Activated CD4-positive, alpha-beta T cell treated with anti-CD3 and anti-CD28 coated beads, Interleukin-10, Interleukin-2, amounts not matched to agents 100 ng/mL and 50 ng/mL, durations not matched to agents 16 hours and 8 hours (primary cell): ENCODE results near the gene TMEM238L.
A peak's percentile ranks its signal among the peaks of the same experiment; 100 is the strongest.
"Not testable (repeated sequence)": the region's sequence is repeated elsewhere in the genome, so short reads cannot be mapped to it uniquely, and the experiment has no call there.

ENCODE experiments used
- DNase-seq: peaks from one replicate; pipeline ENCODE4 v3.0.0-alpha.2; 2020

TMEM238L gene, protein sequence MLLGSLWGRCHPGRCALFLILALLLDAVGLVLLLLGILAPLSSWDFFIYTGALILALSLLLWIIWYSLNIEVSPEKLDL

DNA sequence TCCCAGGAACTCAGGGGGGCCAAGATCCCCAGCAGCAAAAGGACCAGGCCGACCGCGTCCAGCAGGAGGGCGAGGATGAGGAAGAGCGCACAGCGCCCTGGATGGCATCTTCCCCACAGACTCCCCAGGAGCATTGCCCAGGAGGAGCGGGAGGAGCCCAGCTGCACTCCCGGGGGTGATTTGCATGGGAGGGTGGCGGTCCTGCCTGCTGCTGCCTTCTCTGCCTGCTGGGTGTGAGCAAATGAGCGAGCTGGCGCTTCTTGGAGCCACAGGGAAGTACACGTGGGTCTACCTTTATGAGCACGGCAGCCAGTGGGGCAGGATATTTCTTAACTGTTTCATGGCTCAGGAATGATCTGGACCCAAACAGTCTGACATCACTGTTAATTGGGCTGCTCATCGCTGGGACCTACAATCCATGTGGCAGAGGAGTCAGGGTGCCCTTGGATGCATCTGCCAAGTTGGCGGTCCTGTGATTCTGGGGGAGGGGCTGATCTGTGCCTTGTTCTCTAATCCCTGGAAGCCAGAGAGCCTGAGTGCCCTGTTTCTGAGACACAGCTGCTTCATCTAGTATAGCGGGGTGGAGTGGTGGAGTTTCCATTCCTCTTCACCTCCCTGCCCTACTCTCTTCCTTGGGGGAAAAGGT, at the start of gene TMEM238L:
TMEM238L (minus strand) TSS at position 270 of the 646 bp plus-strand sequence; CDS start at position 134, 136 bp downstream.
- DNase-seq, result no peak

DNA sequence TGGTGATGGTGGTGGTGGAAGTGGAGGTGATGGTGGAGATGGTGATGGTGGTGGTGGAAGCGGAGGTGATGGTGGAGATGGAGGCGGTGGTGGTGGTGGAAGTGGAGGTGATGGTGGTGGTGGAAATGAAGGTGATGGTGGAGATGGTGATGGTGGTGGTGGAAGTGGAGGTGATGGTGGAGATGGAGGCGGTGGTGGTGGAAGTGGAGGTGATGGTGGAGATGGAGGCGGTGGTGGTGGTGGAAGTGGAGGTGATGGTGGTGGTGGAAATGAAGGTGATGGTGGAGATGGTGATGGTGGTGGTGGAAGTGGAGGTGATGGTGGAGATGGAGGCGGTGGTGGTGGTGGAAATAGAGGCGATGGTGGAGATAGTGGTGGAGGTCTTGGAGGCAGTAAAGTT, 42.7 kb upstream of the TMEM238L start:
- not testable (repeated sequence) for DNase-seq

DNA sequence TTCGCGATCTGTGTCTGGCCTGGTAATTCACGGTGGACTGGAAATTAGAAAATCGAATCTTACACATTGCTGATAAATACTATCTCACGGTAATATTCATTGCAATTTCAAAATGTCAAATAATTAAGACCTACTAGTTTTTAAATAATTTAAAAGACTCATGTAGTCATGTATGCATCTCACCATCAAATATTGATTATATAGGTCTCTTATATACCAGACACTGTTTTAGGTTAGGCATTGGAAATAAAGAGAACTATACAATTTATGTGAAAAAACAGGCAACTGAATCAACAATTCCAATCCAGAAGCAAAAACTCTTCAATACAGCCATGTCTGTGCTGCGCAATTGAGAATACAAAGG, 41.5 kb upstream of the TMEM238L start:
- no peak for DNase-seq

DNA sequence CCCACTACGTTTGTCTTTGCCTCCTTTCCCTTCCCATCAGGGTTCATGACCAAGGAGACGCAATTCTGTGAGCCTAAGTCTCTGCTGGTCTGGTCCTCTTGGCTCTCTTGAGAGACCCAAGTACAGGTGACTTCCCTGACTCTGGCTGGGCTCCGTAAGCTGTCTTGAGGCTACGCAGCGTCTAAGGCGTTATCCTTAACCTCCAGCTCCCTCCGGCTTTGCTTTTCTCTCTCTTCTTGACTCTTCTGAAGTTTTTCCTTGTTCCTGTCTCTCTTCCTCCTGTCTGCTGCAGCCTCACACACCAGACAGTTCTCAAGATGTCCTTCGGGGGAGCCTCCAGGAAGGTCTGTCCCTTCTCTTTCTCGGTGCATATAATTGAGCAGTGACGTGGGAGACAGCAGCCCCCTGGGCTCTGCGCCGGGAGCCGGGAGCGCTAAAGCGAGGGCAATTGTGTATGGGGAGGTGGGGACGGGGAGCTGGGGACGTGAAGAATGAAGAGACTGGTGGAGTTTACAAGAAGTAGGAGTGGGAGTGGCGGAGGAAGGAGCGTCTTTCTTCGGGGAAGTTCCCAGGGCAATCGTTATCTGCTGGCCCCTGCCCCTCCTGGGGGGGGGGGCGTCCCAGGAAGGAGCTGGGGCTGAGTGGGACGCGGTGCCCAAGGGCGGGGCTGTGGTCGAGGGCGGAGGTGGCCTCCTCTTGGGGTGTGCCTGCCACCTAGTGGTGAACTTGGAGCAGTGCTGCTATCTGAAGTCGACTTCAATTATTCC, 40.9 kb upstream of the TMEM238L start:
- DNase-seq, result peak; percentile 77

DNA sequence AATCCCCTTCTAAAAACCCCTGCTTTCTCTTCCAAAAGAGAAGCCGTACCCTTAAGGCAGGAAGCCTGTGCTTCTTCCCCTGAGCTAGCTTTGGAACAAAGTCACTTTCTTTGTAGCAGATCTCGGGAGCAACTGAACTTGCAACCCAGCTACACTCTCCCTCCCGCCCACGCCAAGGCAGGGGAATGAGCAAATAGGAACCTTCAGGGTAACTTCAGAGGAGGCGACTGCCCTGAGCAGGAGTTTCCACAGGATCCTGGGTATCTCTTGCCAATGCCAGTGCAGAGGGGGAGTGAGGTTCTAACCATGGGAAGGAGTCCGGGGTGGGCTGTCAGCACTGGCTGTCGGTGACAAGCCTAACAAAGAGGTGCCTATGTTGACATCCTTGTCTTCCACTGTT, 39.9 kb upstream of the TMEM238L start:
- no peak for DNase-seq

DNA sequence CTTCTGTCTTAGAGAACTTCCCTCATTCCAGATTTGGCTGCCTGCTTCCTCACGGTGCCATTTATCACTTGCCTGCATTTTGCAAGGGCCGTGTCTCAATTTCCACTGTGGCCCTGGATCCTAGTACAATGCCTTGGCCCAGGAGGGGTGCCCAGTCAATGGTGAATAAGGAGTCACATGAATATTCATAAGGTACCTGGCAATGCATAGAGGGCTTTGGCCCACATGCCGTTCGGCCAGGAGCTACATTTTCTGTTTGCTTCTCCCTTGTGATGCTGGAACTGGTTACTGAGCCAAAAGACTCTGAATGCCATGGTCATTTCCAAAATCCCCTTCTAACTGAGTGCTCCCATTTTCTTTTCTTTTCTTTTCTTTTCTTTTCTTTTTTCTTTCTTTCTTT, 38.8 kb upstream of the TMEM238L start:
- DNase-seq, result no peak

DNA sequence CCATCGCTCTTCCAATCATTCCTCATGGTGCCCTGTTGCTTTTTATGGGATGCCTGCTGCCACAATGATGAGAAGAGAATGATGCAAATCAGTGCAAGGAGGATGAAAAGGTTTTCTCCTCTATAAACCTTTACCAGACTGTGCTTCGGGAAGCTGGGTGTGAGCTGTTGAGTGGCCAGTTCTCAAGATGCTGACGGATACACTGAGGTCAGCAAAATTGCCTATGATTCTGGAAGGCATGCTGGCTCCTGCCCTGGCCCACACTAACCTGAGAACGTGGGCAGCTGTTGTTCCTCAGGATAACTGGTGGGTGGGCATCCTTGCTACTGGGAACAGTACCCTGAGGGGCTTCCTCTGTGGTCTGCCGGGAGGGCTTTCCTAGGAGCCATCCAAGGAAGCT, 34.8 kb upstream of the TMEM238L start:
- no peak for DNase-seq

DNA sequence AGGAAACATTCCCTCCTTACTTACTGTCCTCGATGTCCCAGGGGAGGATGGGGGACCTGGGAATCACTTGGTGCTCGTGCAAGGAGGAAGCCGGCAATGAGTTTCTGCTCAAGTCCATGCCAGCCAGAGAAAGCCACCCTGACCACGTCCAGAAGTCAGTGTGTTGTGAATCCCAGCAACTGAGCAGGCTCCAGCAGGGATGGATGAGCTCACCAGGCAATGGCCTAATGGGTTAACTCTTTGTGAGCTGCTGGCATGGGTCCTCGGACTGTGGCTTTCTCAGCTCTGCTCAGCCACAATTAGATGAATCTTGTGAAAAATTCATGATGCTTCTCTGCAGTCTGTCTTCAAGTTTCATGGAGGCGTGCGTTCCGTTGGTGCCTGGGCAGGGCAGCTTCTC, 34.0 kb upstream of the TMEM238L start, which contains the start of gene PIRT:
PIRT (minus strand) TSS at position 167 of the 400 bp plus-strand sequence. CDS start 12,442 bp downstream, outside the sequence.
- DNase-seq, result no peak

DNA sequence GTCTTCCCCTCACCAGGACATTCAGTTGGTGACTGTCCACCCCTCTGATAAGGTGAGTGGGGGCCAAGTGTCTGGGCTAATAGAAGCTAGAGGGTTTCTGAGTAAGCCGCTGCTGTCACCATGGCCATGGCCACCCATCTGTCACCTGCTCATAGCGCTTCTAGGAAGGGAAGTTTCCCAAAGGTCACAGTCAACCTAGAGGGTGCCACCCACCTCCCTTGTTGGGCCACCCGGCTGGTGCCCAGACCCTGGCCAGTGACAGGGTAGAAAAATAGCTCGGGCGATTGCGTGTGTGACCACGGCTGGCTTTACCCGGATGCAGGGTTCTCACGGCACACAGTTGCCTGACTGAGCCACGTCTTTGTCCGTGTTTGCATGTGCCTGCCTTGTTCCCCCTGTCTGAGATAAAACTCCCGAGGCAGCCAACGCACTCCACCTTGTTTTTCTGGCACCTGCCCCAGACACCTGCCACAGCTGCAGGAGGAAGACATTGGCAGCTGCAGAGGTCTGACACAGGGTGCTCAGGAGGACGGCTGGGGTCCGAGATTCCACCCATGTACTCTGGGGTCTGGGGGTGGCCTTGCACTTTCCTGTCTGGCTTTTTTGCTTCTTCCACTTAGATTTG, 33.2 kb upstream of the TMEM238L start:
- no peak for DNase-seq

DNA sequence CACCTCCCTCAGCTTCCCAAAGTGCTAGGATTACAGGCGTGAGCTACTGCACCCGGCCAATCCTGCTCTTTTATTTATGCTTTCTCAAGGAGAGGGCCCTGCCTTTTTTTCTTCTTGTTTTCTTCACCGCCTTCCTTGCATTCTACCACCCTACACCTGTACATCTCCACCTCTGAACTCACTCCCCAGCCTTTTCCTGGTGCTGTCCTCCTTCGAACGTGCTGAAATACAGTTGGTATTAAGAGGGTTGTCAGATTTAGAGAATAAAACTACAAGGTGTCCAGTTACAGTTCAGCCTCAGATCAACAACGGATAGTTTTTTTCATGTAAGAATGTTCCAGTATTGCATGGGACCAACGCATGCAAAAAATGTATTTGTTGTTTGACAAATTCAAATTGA, 32.2 kb upstream of the TMEM238L start:
- no peak for DNase-seq

DNA sequence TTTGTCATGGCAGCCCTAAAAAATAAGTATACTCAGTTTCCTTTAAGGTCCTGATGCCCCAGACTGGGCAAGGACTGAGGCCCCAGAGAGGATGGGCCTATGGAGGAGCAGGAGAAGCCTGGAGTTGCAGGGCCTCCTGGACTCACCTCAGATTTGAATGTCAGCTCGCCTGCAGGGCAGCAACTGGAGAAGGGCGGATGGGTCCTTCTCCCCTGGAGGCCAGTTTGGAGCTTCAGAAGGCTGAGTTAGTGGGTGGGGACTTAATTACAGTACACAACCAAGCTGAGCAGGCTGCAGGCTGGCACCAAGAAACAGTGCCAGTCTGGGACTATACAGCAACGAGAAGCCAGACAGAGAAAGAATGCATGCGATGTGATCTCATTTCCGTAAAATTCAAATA, 27.8 kb upstream of the TMEM238L start:
- no peak for DNase-seq

DNA sequence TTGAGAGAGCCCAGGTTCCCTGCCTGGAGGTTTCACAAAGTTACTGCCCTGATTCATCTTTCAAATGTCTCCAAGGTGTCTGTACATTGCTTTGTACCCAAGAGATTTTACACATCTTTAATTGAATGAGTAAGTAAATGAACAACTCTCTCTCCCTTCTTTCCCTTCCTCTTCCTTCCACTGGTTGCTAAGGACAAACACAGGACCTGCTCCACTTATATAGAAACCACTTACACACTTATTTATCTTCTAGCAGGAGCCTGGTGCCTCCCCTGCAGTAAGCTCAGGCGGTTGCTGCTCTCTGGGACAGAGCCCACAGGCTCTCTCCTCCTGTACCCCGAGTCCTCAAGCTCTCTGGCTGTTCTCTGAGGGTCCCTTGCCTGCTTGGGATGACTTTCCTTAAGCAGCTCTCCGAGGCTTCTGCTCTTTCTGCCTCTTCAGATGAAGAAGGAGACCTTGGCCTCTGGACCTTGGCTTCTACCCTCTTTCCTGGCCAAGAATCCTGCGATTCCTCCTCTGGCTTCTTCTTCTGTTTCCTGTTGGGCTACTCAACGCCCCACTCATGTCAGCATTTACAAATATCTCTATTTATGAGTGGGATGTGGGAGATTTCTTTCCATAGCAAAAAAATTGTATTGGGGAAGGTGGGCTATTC, 24.1 kb upstream of the TMEM238L start:
- no peak for DNase-seq

DNA sequence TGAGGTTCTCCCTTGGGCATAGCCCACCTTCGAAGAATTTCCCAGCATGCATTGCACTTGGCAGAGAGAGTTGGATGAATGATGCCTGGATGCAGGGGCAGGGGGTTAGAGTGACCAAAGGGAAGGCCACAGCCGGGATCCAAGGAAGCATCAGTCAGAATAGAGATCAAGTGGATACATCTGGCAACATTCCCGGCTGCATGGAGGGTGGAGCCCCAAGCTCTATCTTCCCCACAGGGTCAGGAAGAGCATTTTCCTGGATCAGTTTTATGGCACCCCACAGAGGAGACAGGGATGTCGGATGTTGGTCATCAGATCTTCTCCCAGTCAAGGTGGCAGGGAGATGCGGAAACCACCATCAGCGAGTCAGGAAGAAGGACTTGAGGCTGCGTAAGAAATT, 21.0 kb upstream of the TMEM238L start:
- DNase-seq, result no peak

DNA sequence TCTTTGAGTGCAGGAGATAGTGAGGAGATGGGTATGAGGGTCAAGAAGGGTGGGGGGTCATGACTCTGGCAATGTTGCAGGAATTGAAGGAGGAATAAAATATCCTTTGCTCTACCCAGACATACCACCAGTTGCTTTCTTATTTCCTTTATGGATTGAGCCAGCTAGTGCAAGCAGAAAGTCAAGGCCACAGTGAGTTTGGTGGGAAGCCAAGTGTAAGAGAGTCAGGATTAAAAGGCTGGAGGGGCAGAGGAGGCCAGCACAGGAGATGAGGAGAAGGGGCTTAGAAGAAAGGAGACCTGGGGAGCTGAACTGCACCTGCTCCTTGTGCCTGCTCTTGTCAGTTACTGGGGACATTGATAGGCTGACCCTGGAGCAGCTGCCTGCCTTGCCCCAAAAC, 17.9 kb upstream of the TMEM238L start:
- DNase-seq, result no peak

DNA sequence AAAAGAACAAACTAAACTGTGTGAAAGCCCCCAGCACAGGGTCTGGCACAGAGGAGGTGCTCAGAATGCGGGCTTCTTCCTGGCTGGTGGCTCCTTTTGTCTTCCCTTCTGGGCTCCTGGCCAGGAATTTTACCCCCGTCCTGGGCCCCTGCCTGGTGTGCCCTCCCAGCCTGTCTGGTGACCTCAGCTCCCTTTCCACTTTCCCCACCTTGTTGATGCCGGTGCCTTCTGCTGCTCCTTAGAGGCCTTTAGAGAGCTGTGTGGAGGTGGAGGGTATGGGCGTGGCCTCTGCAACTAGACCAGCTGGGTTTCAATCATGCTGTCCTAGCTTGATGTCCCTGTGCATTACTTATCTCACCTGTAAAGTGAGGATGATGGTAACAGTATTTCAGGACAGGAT, 17.2 kb upstream of the TMEM238L start:
- no peak for DNase-seq

DNA sequence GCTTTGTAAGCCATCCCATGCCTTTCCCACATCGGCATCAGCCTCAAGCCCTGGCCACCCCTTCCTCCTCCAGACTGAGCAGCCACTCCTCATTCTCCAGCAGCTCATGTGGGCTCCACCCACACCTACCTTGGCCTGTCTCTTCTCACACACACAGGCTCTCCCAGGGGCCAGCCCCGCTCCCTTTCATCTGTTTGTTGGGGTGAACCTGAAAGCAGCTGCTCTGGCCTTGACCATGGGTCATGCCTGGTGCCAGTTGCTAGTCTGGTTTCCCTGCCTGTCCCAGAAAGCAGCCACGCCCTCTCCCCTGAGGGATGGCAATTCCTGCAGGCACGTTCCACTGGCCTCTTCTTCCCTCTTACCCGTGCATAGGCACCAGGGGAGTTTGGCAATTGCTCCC, 11.4 kb upstream of the TMEM238L start:
- DNase-seq, result no peak

DNA sequence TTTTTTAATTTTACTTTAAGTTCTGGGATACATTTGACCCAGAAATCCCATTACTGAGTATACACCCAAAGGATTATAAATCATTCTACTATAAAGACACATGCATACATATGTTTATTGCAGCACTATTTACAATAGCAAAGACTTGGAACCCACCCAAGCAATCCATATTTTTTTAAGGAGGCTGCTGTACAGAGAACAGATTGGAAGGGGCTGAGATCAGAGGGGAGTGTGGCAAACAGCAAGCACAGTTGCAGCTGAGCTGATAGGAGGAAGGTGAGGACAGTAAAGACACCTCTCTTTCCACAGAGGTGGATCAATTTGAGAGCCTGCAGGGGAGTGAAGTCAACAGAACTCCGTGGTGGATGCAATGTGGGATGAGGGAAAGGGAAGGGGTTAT, 10.2 kb upstream of the TMEM238L start:
- no peak for DNase-seq

DNA sequence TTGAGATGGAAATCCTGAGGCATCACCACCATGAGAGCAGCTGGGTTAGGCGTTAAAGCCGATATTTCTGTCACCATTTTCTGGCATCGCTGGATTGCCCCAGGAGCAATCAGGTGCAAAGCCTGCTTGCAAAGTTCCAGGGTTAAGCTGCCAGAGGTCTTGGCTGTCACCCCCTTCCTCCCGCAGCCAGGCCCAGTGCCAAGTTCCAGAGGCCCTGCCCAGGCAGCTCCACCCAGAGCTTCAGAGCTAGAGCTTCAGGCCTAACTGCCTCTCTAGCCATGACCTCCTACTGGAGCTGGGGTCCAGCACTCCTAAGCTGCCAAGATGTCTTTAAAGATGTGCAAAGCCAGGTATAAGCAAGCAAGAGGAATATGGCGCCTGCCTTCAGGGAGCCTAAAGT, 8.8 kb upstream of the TMEM238L start:
- no peak for DNase-seq

DNA sequence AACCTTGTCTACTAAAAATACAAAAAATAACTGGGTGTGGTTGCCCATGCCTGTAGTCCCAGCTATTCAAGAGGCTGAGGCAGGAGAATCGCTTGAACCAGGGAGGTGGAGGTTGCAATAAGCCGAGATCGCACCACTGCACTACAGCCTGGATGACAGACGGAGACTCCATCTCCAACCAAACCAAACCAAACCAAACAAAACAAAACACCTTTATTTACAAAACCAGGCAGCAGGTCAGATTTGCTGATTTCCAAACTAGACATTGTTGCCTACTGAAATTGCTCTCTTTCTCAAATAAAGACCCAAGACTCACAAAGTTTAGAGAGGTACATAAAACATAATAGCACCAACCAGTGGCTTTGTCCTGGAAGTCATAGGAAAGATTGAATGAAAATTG, 5.7 kb upstream of the TMEM238L start:
- DNase-seq, result no peak

DNA sequence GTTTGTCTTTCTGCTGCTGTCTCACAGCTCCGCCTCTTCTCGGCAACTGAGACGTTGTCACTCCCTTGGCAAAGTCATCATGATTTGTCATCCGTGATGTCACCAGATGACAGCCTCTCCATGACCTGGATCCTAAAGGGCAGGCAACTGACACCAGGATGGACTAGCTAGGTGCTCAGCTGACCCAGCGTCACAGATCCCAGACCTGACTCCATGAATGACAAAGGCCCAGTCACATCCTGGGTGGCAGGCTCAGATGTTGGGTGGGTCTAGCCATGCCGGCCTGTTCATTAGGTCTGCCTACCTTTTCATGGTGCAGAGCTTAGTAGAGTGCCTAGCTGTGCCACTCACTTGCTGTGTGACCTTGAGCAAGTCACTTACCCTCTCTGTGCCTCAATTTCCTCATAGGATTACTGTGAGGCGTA, 3.8 kb upstream of the TMEM238L start:
- no peak for DNase-seq

DNA sequence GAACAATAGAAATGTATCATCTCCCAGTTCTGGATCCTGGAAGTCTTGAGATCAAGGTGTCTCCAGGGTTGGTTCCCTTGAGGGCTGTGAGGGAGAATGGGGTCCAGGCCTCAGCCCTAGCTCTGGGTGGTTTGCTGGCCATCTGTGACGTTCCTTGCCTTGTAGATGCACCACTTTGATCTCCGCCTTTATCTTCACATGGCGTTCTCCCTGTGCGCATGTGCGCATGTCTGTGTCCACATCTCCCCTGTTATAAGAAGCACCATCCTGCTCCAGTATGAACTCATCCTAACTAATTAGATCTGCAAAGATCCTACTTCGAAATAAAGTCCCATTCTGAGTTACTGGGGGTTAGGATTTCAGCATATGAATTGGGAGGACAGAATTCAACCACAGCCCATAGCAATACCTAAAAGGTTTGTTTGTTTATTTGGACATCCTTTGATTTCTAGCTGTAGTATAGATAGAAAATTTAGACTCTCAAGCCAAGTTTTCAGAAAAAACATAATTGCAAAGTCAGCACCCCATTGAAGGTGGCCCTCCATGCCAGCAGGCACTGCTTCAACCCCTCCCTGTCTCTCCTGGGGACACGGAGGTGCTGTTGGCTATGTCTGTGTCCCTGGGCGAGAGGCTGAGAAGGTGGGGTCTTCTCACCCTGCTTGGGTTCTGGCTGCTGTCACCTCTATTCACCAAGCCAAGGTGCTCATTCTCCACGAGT, 2.8 kb upstream of the TMEM238L start:
- DNase-seq, result no peak

DNA sequence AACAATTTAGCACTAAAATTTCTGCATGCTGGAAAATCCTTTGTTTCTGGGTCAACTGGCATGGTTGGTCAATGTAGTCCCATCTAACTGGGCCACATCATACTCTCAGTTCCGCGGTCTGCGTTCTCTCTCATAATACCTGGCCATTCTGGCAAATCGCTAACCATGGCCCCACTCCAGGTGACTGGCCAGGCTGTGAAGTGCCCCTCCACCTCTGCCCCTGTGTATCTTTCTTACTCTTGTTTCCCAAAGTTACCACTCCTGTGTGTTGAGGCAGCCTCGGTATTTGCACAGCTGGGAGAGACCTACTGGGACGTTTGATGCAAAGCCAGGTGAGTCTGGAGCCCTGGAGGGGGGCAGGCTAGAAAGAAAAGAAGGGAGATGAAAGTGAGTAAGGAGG, 2.0 kb upstream of the TMEM238L start:
- no peak for DNase-seq

DNA sequence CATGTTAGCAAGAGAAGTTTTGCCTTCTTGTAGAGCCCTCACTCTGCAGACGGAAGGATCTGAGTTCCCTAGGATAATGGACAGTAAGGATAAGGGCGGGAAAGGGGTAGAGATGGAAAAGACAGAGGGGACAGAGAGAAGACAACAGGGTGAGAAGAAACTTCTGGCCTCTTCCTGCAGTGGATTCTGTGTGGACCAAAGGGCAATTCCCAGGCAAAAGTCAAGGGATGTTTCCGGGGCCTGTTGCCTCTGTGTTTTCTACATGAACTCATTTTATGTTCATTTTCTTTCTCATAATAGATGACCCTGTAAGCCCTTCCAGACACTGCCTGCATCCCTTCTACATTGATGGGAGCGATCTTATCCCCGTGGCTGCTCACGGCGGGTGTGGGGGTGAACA, 647 bp upstream of the TMEM238L start:
- DNase-seq, result no peak
